ENCODE measurements around the gene ACVR1.

Gene ACVR1

GRCh38 chr2:157876066-157876785 is at the start of gene ACVR1:
TSS of gene ACVR1 (minus strand) at chr2:157876330. CDS start at chr2:157799493, 76,837 bp downstream.
- peak; percentile 60 for DNase-seq (ENCODE audit: low read depth)

- DNase-seq (ENCODE audit: low read depth): no peak
Measured at GRCh38 chr2:157925071-157925470, 48.9 kb upstream of the ACVR1 start.

GRCh38 chr2:157923598-157924217 is 47.6 kb upstream of the ACVR1 start:
- no peak for DNase-seq (ENCODE audit: low read depth)

- no peak for DNase-seq (ENCODE audit: low read depth)
Measured at GRCh38 chr2:157922815-157923214, 46.7 kb upstream of the ACVR1 start.

GRCh38 chr2:157922336-157922735 is 46.2 kb upstream of the ACVR1 start:
- DNase-seq (ENCODE audit: low read depth): no peak

GRCh38 chr2:157920736-157921135 is 44.6 kb upstream of the ACVR1 start:
- no peak for DNase-seq (ENCODE audit: low read depth)

- no peak for DNase-seq (ENCODE audit: low read depth)
Measured at GRCh38 chr2:157919181-157919580, 43.1 kb upstream of the ACVR1 start.

GRCh38 chr2:157918319-157918718 is 42.2 kb upstream of the ACVR1 start:
- DNase-seq (ENCODE audit: low read depth): no peak

GRCh38 chr2:157911750-157912149 is 35.6 kb upstream of the ACVR1 start:
- no peak for DNase-seq (ENCODE audit: low read depth)

GRCh38 chr2:157911246-157911645 is 35.1 kb upstream of the ACVR1 start:
- no peak for DNase-seq (ENCODE audit: low read depth)

- DNase-seq (ENCODE audit: low read depth): no peak
Measured at GRCh38 chr2:157905092-157905491, 29.0 kb upstream of the ACVR1 start.

GRCh38 chr2:157903626-157904025 is 27.5 kb upstream of the ACVR1 start:
- DNase-seq (ENCODE audit: low read depth): no peak

- no peak for DNase-seq (ENCODE audit: low read depth)
Measured at GRCh38 chr2:157903151-157903550, 27.0 kb upstream of the ACVR1 start.

GRCh38 chr2:157902692-157903091 is 26.6 kb upstream of the ACVR1 start:
- DNase-seq (ENCODE audit: low read depth): no peak

GRCh38 chr2:157901325-157901724 is 25.2 kb upstream of the ACVR1 start:
- DNase-seq (ENCODE audit: low read depth): no peak

- DNase-seq (ENCODE audit: low read depth): no peak
Measured at GRCh38 chr2:157900684-157901083, 24.6 kb upstream of the ACVR1 start.

GRCh38 chr2:157900203-157900602 is 24.1 kb upstream of the ACVR1 start:
- no peak for DNase-seq (ENCODE audit: low read depth)

GRCh38 chr2:157899125-157899839 is 23.2 kb upstream of the ACVR1 start:
- DNase-seq (ENCODE audit: low read depth): no peak

- no peak for DNase-seq (ENCODE audit: low read depth)
Measured at GRCh38 chr2:157898591-157898996, 22.5 kb upstream of the ACVR1 start.

- no peak for DNase-seq (ENCODE audit: low read depth)
Measured at GRCh38 chr2:157897106-157897971, 21.2 kb upstream of the ACVR1 start.

GRCh38 chr2:157895531-157895930 is 19.4 kb upstream of the ACVR1 start:
- no peak for DNase-seq (ENCODE audit: low read depth)

Data from CMK (cell line).